Measurements from ENCODE around the gene WLS.

The WLS gene

GRCh38 chr1:68132426-68133130 lies 99.7 kb downstream of the WLS start:
- no peak for DNase-seq (ENCODE audit: low read depth)
- no peak overlapping the region for H3K4me3 ChIP-seq (ENCODE audit: low read depth, low read length)
- TF ChIP-seq CTCF (IDR thresholded peaks at IDR 0.05; ENCODE audit: control insufficient read depth, extremely low read depth, insufficient read depth) = no peak

- no peak for DNase-seq (ENCODE audit: low read depth)
- TF ChIP-seq CTCF (IDR thresholded peaks at IDR 0.05; ENCODE audit: control insufficient read depth, extremely low read depth, insufficient read depth) = no peak
- H3K4me3 ChIP-seq (ENCODE audit: low read depth, low read length) = no peak overlapping the region
Observed at GRCh38 chr1:68131261-68131660, 101.1 kb downstream of the WLS start.

- DNase-seq (ENCODE audit: low read depth) = no peak
- TF ChIP-seq CTCF (IDR thresholded peaks at IDR 0.05; ENCODE audit: control insufficient read depth, extremely low read depth, insufficient read depth) = no peak
- H3K4me3 ChIP-seq (ENCODE audit: low read depth, low read length) = no peak overlapping the region
Observed at GRCh38 chr1:68129536-68130250, 102.6 kb downstream of the WLS start.

GRCh38 chr1:68128820-68129219 lies 103.5 kb downstream of the WLS start:
- H3K4me3 ChIP-seq (ENCODE audit: low read depth, low read length) = no peak overlapping the region
- no peak for DNase-seq (ENCODE audit: low read depth)
- TF ChIP-seq CTCF (IDR thresholded peaks at IDR 0.05; ENCODE audit: control insufficient read depth, extremely low read depth, insufficient read depth) = no peak

- TF ChIP-seq CTCF (IDR thresholded peaks at IDR 0.05; ENCODE audit: control insufficient read depth, extremely low read depth, insufficient read depth) = no peak
- no peak for DNase-seq (ENCODE audit: low read depth)
- H3K4me3 ChIP-seq (ENCODE audit: low read depth, low read length) = no peak overlapping the region
Observed at GRCh38 chr1:68128157-68128556, 104.2 kb downstream of the WLS start.

- no peak for TF ChIP-seq CTCF (IDR thresholded peaks at IDR 0.05; ENCODE audit: control insufficient read depth, extremely low read depth, insufficient read depth)
- H3K4me3 ChIP-seq (ENCODE audit: low read depth, low read length) = no peak overlapping the region
- DNase-seq (ENCODE audit: low read depth) = no peak
Observed at GRCh38 chr1:68121536-68121935, 110.8 kb downstream of the WLS start.
